ENCODE results near the gene SMPD4.
"Not testable (repeated sequence)": the region's sequence is repeated elsewhere in the genome, so short reads cannot be mapped to it uniquely, and the experiment has no call there.

Gene SMPD4

GRCh38 chr2:130181325-130181879, at the start of gene SMPD4:
TSS of gene SMPD4 (minus strand) at chr2:130181602. CDS start at chr2:130176592, 5,010 bp downstream.
- DNase-seq (ENCODE audit: low read depth in 2 of 2) = peak; percentile 96 to 97

GRCh38 chr2:130230907-130231306, 49.5 kb upstream of the SMPD4 start:
- not testable (repeated sequence) for DNase-seq (ENCODE audit: low read depth in 2 of 2)

GRCh38 chr2:130230376-130230775, 49.0 kb upstream of the SMPD4 start:
- not testable (repeated sequence) for DNase-seq (ENCODE audit: low read depth in 2 of 2)

GRCh38 chr2:130229161-130229510, 47.7 kb upstream of the SMPD4 start:
- peak in 1 of 2 donors; percentile 5 for DNase-seq (ENCODE audit: low read depth in 2 of 2)

- not testable (repeated sequence) for DNase-seq (ENCODE audit: low read depth in 2 of 2)
Measured at GRCh38 chr2:130228467-130229160, 47.2 kb upstream of the SMPD4 start.

- not testable (repeated sequence) for DNase-seq (ENCODE audit: low read depth in 2 of 2)
Measured at GRCh38 chr2:130228005-130228404, 46.6 kb upstream of the SMPD4 start.

- not testable (repeated sequence) for DNase-seq (ENCODE audit: low read depth in 2 of 2)
Measured at GRCh38 chr2:130222523-130222922, 41.1 kb upstream of the SMPD4 start.

GRCh38 chr2:130220505-130220904, 39.1 kb upstream of the SMPD4 start:
- DNase-seq (ENCODE audit: low read depth in 2 of 2) = not testable (repeated sequence)

- DNase-seq (ENCODE audit: low read depth in 2 of 2) = not testable (repeated sequence)
Measured at GRCh38 chr2:130219147-130219546, 37.7 kb upstream of the SMPD4 start.

- DNase-seq (ENCODE audit: low read depth in 2 of 2) = not testable (repeated sequence)
Measured at GRCh38 chr2:130207051-130207450, 25.6 kb upstream of the SMPD4 start.

- not testable (repeated sequence) for DNase-seq (ENCODE audit: low read depth in 2 of 2)
Measured at GRCh38 chr2:130203150-130203549, 21.7 kb upstream of the SMPD4 start.

GRCh38 chr2:130202518-130202917, 21.1 kb upstream of the SMPD4 start:
- DNase-seq (ENCODE audit: low read depth in 2 of 2) = not testable (repeated sequence)

GRCh38 chr2:130198343-130198742, 16.9 kb upstream of the SMPD4 start, which contains the start of gene TUBA3E:
TSS of gene TUBA3E (minus strand) at chr2:130198439. CDS start at chr2:130198360, 79 bp downstream.
- no peak for DNase-seq (ENCODE audit: low read depth in 2 of 2)

- DNase-seq (ENCODE audit: low read depth in 2 of 2) = not testable (repeated sequence)
Measured at GRCh38 chr2:130196052-130196451, 14.7 kb upstream of the SMPD4 start.

GRCh38 chr2:130195089-130195635, 13.8 kb upstream of the SMPD4 start:
- not testable (repeated sequence) for DNase-seq (ENCODE audit: low read depth in 2 of 2)

GRCh38 chr2:130193824-130194223, 12.4 kb upstream of the SMPD4 start:
- not testable (repeated sequence) for DNase-seq (ENCODE audit: low read depth in 2 of 2)

- not testable (repeated sequence) for DNase-seq (ENCODE audit: low read depth in 2 of 2)
Measured at GRCh38 chr2:130192451-130192850, 11.0 kb upstream of the SMPD4 start.

GRCh38 chr2:130191319-130191718, 9.9 kb upstream of the SMPD4 start:
- DNase-seq (ENCODE audit: low read depth in 2 of 2) = not testable (repeated sequence)

- no peak for DNase-seq (ENCODE audit: low read depth in 2 of 2)
Measured at GRCh38 chr2:130190237-130190636, 8.8 kb upstream of the SMPD4 start.

- DNase-seq (ENCODE audit: low read depth in 2 of 2) = not testable (repeated sequence)
Measured at GRCh38 chr2:130188958-130189357, 7.6 kb upstream of the SMPD4 start.

GRCh38 chr2:130187859-130188792, 6.7 kb upstream of the SMPD4 start:
- DNase-seq (ENCODE audit: low read depth in 2 of 2) = not testable (repeated sequence)

- no peak for DNase-seq (ENCODE audit: low read depth in 2 of 2)
Measured at GRCh38 chr2:130187268-130187667, 5.9 kb upstream of the SMPD4 start.
